GM12878 (cell line): ENCODE results near the gene TMC2. TPM values are rescaled to one million over a fixed set of nuclear protein-coding genes. Genes with fewer than 3 reads are reported as not detected.

ENCODE experiments used
- ATAC-seq: fragments of 200-7000 bp; cut with Tn5 transposase; 3 replicates; pipeline ENCODE4 v1.9.1; 2020; ENCODE audit warnings: mild to moderate bottlenecking, moderate library complexity
- BruUV-seq: library from RNA; stranded (reverse); fragments of 400-500 nt; replicated peaks from 2 replicates; lab custom pipeline; 2021; lab: Mats Ljungman, UMichigan
- CTCF ChIA-PET: fragments of 300-600 bp; sonication (Branson Sonifier 250); formaldehyde crosslinking; extraction: SDS; loops from one replicate; lab custom pipeline; 2021; ENCODE audit warnings: inconsistent platforms; lab: Yijun Ruan, JAX
- POLR2A ChIA-PET: fragments of 350-600 bp; formaldehyde crosslinking; extraction: SDS; loops from one replicate; lab custom pipeline; 2021; ENCODE audit warnings: inconsistent platforms; lab: Charles Lee
- RAD21 ChIA-PET: fragments of 300-600 bp; sonication (Branson Sonifier 250); formaldehyde crosslinking; loops from one replicate; lab custom pipeline; 2023; ENCODE audit warnings: antibody characterized with exemption; ENCODE audit not compliant: unreplicated experiment; lab: Charles Lee
- SMC1A ChIA-PET: fragments of 300-600 bp; sonication (Branson Sonifier 250); formaldehyde crosslinking; loops from one replicate; lab custom pipeline; 2023; ENCODE audit not compliant: unreplicated experiment, uncharacterized antibody; lab: Charles Lee
- DNase-seq: peaks from one replicate; pipeline ENCODE4 v3.0.0-alpha.2; 2011; ENCODE audit warnings: low read depth, low spot score
- FAIRE-seq: peaks from 3 replicates; lab custom pipeline; 2011; peaks lifted over from hg19 to GRCh38; lab: Jason Lieb, UNC
- H2AFZ ChIP-seq: 2 replicates; pipeline ENCODE4 v1.6.0; 2011; ENCODE audit warnings: low read depth, low read length, control low read depth; ENCODE audit not compliant: control insufficient read depth
- H3K27ac ChIP-seq: 2 replicates; pipeline ENCODE4 v1.5.1; 2011; ENCODE audit warnings: control low read depth; ENCODE audit not compliant: control insufficient read depth, insufficient read depth
- H3K27me3 ChIP-seq, 2 experiments: replicated peaks in 1 of 2; 2 replicates each; pipeline versions ENCODE4 v1.6.0 to v1.6.1; 2011; ENCODE audit warnings: low read length in 1 of 2; ENCODE audit not compliant: control insufficient read depth in 2 of 2, insufficient read depth in 2 of 2
- H3K36me3 ChIP-seq, 2 experiments: 2 replicates each; pipeline ENCODE4 v1.5.1; 2011; ENCODE audit warnings: low read length in 1 of 2; ENCODE audit not compliant: control insufficient read depth in 2 of 2, insufficient read depth in 2 of 2
- H3K4me1 ChIP-seq: 2 replicates; pipeline ENCODE4 v1.6.1; 2011; ENCODE audit warnings: mild to moderate bottlenecking, low read length, moderate library complexity, mixed read lengths; ENCODE audit not compliant: control insufficient read depth, insufficient read depth
- H3K4me2 ChIP-seq: 2 replicates; pipeline ENCODE4 v1.6.0; 2011; ENCODE audit warnings: control low read depth; ENCODE audit not compliant: control insufficient read depth, insufficient read depth
- H3K4me3 ChIP-seq: fragments of 200-600 bp; sonication (generic); 2 replicates; pipeline ENCODE4 v1.5.1; 2016
- H3K79me2 ChIP-seq: 2 replicates; pipeline ENCODE4 v1.6.0; 2011; ENCODE audit warnings: low read length; ENCODE audit not compliant: control insufficient read depth, insufficient read depth
- H3K9ac ChIP-seq: 2 replicates; pipeline ENCODE4 v1.8.0; 2011; ENCODE audit warnings: low read length, control low read depth, mixed read lengths; ENCODE audit not compliant: control insufficient read depth, insufficient read depth
- H3K9me3 ChIP-seq: replicated peaks from 3 replicates; pipeline ENCODE4 v1.5.1; 2011; ENCODE audit warnings: mild to moderate bottlenecking, low read length; ENCODE audit not compliant: control insufficient read depth, insufficient read depth
- H4K20me1 ChIP-seq: 2 replicates; pipeline ENCODE4 v1.6.0; 2011; ENCODE audit not compliant: control insufficient read depth, insufficient read depth
- CBFB ChIP-seq: IDR thresholded peaks from 2 replicates; pipeline ENCODE4 v1.6.1; 2016; ENCODE audit warnings: antibody characterized with exemption, low read depth
- CBX5 ChIP-seq: sonication (generic); IDR thresholded peaks from 2 replicates; pipeline ENCODE4 v1.6.1; 2016; ENCODE audit warnings: low read depth, moderate library complexity, mild to moderate bottlenecking, inconsistent platforms
- HSF1 ChIP-seq: fragments of 150-350 bp; IDR thresholded peaks from 2 replicates; pipeline ENCODE4 v1.6.1; 2014; ENCODE audit warnings: mild to moderate bottlenecking, low read depth, low read length
- JUND ChIP-seq: IDR thresholded peaks from 2 replicates; pipeline ENCODE4 v1.6.1; 2012; ENCODE audit warnings: low read depth, mild to moderate bottlenecking, low read length, improper control_type of control experiment, moderate library complexity
- NFXL1 ChIP-seq: fragments of 450-650 bp; IDR thresholded peaks from 2 replicates; pipeline ENCODE4 v1.6.1; 2017; ENCODE audit warnings: antibody characterized with exemption, mild to moderate bottlenecking, borderline replicate concordance
- NFYA ChIP-seq: IDR thresholded peaks from 2 replicates; pipeline ENCODE4 v1.6.1; 2011; ENCODE audit warnings: low read depth, mild to moderate bottlenecking, low read length, improper control_type of control experiment, borderline replicate concordance
- NR2C1 ChIP-seq: fragments of 450-650 bp; IDR thresholded peaks from 2 replicates; pipeline ENCODE4 v1.6.1; 2017; ENCODE audit warnings: antibody characterized with exemption, mild to moderate bottlenecking, moderate library complexity
- PBX3 ChIP-seq: IDR thresholded peaks from 2 replicates; pipeline ENCODE4 v1.6.1; 2011; ENCODE audit warnings: mild to moderate bottlenecking, low read depth, low read length, moderate library complexity; ENCODE audit not compliant: insufficient replicate concordance
- PRDM15 ChIP-seq: fragments of 450-650 bp; formaldehyde crosslinking; IDR thresholded peaks from 2 replicates; pipeline ENCODE4 v1.4.0; 2020; ENCODE audit warnings: mild to moderate bottlenecking, moderate library complexity
- SIN3A ChIP-seq: IDR thresholded peaks from 2 replicates; pipeline ENCODE4 v1.6.1; 2012; ENCODE audit warnings: low read depth, low read length, improper control_type of control experiment
- STAT1 ChIP-seq: fragments of 450-650 bp; conservative IDR thresholded peaks from 2 replicates; pipeline ENCODE4 v1.6.1; 2014; ENCODE audit warnings: antibody characterized with exemption, mild to moderate bottlenecking
- TARDBP ChIP-seq: IDR thresholded peaks from 2 replicates; pipeline ENCODE4 v1.6.1; 2016; ENCODE audit warnings: borderline replicate concordance
- TBL1XR1 ChIP-seq: IDR thresholded peaks from 2 replicates; pipeline ENCODE4 v1.6.1; 2012; ENCODE audit warnings: low read depth, low read length, improper control_type of control experiment
- ZZZ3 ChIP-seq: IDR thresholded peaks from 2 replicates; pipeline ENCODE4 v1.6.1; 2011; ENCODE audit warnings: low read depth; ENCODE audit not compliant: control insufficient read depth, insufficient read length
- WGBS: methylation state at CpG from one replicate; pipeline ENCODE4 v1.1.6; 2016; ENCODE audit warnings: low lambda C conversion rate; ENCODE audit not compliant: insufficient replicate concordance, insufficient coverage; ENCODE audit errors: missing lambda C conversion rate; 5-methylcytosine and 5-hydroxymethylcytosine counted together
- in situ Hi-C: fragments of 300-500 bp; cut with MboI; formaldehyde crosslinking; loops from 9 replicates; pipeline ENCODE4 v1.14.3; 2018; ENCODE audit warnings: mixed read lengths
- intact Hi-C: fragments of 100-400 bp; cut with micrococcal nuclease; formaldehyde crosslinking; loops from one replicate; pipeline ENCODE4 v1.14.2; 2022; ENCODE audit not compliant: unreplicated experiment
- polyA plus RNA-seq, 11 experiments: library from polyadenylated mRNA; depleted of rRNA in 4 of 11; unstranded in 6 of 11; stranded (reverse) in 5 of 11; fragments of >200 nt; fragmentation: Nextera tagmentation in 4 of 11; fragmentation: Illumina TruSeq in 1 of 11; extraction: Ambion mirVana in 4 of 11; extraction: Trizol in 1 of 11; gene quantifications; 1 replicate in 1 of 11; 2 replicates in 10 of 11; pipeline versions ENCODE4 v1.2.1 to v1.2.3, GENCODE V29; 2011 to 2016; ENCODE audit warnings: inconsistent platforms in 2 of 11, missing spikeins in 2 of 11, low read depth in 1 of 11
- total RNA-seq, 4 experiments: library from RNA; depleted of rRNA in 3 of 4; stranded (reverse); fragments of >200 nt in 3 of 4; fragmentation: Illumina TruSeq in 1 of 4; extraction: Trizol in 1 of 4; gene quantifications; 2 replicates each; pipeline versions ENCODE4 v1.2.1 to v1.2.3, GENCODE V29; 2013 to 2021

TMC2 gene
- total and polyA plus RNA-seq, 10 of the 15 experiments (the other 5 are each of a cell fraction or from before 2014, with no cell fraction given) = 0.08 TPM; not detected in 9

- DNase-seq = no peak
- Histone ChIP-seq H3K27me3 (peaks cover 0 to 3% of the 10 kb centered on the region in 2 experiments; a peak in 2 of 4 replicates), H3K9ac (no peak overlapping the region), H3K4me1 (no peaks in the 10 kb centered on the region), H3K27ac (no peak overlapping the region), H4K20me1 (no peaks in the 10 kb centered on the region), H3K9me3 (no peaks in the 10 kb centered on the region), H3K36me3 (no peaks in the 10 kb centered on the region), H2AFZ (no peak overlapping the region), H3K79me2 (no peaks in the 10 kb centered on the region), H3K4me3 (no peak overlapping the region), H3K4me2 (no peak overlapping the region)
- SMC1A ChIA-PET = no interaction called here
- no TSS peak for BruUV-seq
- WGBS = 0% methylated on average over 1 of the region's 1 CpG
- RAD21 ChIA-PET = no interaction called here
- in situ Hi-C loops (no loop called here), intact Hi-C loops (no loop called here)
- no peak for ATAC-seq
- POLR2A ChIA-PET = interaction anchor here (0.6 to 0.7 kb wide), 2 partner anchors 23 to 252 kb away, joined by 3 to 4 read pairs; no protein-coding TSS in a partner anchor
- no peak for FAIRE-seq
- TF ChIP-seq NFYA = no peak
- TF ChIP-seq PRDM15 (CRISPR knock-in tag) = no peak
- no peak for TF ChIP-seq ZZZ3
- no peak for TF ChIP-seq NR2C1
- TF ChIP-seq STAT1 = no peak
- no peak for TF ChIP-seq TARDBP
- no peak for TF ChIP-seq SIN3A
- no peak for TF ChIP-seq PBX3
- TF ChIP-seq HSF1 = no peak
- TF ChIP-seq CBFB = no peak
- no peak for TF ChIP-seq TBL1XR1
- no peak for TF ChIP-seq CBX5
- TF ChIP-seq NFXL1 = no peak
- TF ChIP-seq JUND = no peak
- CTCF ChIA-PET = no interaction called here
These were observed 7.8 kb downstream of the TMC2 start for GRCh38 chr20:2544211-2544610.
